Measurements from ENCODE around the gene APEX2. TPM values are rescaled to one million over a fixed set of nuclear protein-coding genes. Genes with fewer than 3 reads are reported as not detected.
A peak's percentile ranks its signal among the peaks of the same experiment; 100 is the strongest.

Gene APEX2, protein sequence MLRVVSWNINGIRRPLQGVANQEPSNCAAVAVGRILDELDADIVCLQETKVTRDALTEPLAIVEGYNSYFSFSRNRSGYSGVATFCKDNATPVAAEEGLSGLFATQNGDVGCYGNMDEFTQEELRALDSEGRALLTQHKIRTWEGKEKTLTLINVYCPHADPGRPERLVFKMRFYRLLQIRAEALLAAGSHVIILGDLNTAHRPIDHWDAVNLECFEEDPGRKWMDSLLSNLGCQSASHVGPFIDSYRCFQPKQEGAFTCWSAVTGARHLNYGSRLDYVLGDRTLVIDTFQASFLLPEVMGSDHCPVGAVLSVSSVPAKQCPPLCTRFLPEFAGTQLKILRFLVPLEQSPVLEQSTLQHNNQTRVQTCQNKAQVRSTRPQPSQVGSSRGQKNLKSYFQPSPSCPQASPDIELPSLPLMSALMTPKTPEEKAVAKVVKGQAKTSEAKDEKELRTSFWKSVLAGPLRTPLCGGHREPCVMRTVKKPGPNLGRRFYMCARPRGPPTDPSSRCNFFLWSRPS
- 8.4 TPM for total RNA-seq
- long read RNA-seq, transcript APEX2-201 (6 exons, 3,245 nt), result major isoform, 22 of 24 reads
- long read RNA-seq, partial matches to known transcripts, result 1 of 24 reads
- long read RNA-seq, other reads (novel, unspliced or antisense), result 1 of 24 reads

DNA sequence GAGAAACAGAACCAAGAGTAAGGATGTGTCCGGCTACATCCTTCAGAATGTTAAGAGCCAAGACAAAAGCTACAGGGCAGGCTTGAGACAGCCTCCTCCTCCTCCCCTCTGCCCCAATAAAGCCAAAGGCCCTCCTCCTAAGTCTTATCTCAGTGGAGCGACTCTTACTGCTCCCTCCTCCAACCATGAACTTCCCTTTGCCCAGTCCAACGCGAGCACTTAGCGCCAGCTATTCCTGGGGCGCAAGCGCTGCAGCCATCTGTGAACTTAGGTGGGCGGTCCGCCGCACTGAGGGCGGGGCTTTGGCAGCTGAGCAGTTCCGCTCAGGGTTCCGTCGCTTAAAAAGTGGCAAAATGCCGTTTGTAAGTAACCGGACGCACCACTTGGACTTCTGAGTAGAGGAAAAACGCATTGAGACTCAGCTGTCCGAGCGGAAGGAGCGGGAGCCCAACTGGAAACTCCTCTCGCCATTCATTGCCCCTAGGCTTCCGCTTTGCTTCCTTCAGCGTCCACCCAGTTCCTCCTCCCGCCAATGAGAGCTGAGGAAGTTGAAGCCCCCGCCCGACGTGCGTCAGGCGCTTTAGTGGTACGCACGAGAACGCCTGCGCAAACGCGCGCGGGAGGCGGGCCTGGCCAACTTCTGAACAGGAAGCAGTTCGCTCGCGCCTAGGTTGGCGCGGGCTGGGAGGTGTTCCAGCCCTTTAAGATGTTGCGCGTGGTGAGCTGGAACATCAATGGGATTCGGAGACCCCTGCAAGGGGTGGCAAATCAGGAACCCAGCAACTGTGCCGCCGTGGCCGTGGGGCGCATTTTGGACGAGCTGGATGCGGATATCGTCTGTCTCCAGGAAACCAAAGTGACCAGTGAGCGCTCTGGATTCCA is at the start of gene APEX2:
APEX2 (plus strand) TSS at position 647 of the 882 bp plus-strand sequence; CDS start at position 707, 60 bp downstream.
- peak; percentile 90 for DNase-seq
- Histone ChIP-seq H3K4me3 (peak within 1 kb of the TSS; percentile 75), H3K4me1 (peaks cover 15% of the 10 kb centered on the region), H3K27me3 (ENCODE audit: low read depth) (no peaks in the 10 kb centered on the region), H3K27ac (replicated peaks) (peak within 1 kb of the TSS; percentile 90), H3K9me3 (replicated peaks) (no peaks in the 10 kb centered on the region), H3K36me3 (peaks cover 3% of the 10 kb centered on the region)
- intact Hi-C loops (cut with micrococcal nuclease), result no loop called here
- TF ChIP-seq, protein P1, sequence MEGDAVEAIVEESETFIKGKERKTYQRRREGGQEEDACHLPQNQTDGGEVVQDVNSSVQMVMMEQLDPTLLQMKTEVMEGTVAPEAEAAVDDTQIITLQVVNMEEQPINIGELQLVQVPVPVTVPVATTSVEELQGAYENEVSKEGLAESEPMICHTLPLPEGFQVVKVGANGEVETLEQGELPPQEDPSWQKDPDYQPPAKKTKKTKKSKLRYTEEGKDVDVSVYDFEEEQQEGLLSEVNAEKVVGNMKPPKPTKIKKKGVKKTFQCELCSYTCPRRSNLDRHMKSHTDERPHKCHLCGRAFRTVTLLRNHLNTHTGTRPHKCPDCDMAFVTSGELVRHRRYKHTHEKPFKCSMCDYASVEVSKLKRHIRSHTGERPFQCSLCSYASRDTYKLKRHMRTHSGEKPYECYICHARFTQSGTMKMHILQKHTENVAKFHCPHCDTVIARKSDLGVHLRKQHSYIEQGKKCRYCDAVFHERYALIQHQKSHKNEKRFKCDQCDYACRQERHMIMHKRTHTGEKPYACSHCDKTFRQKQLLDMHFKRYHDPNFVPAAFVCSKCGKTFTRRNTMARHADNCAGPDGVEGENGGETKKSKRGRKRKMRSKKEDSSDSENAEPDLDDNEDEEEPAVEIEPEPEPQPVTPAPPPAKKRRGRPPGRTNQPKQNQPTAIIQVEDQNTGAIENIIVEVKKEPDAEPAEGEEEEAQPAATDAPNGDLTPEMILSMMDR (IDR thresholded peaks at IDR 0.05; ENCODE audit: borderline replicate concordance), result no peak

DNA sequence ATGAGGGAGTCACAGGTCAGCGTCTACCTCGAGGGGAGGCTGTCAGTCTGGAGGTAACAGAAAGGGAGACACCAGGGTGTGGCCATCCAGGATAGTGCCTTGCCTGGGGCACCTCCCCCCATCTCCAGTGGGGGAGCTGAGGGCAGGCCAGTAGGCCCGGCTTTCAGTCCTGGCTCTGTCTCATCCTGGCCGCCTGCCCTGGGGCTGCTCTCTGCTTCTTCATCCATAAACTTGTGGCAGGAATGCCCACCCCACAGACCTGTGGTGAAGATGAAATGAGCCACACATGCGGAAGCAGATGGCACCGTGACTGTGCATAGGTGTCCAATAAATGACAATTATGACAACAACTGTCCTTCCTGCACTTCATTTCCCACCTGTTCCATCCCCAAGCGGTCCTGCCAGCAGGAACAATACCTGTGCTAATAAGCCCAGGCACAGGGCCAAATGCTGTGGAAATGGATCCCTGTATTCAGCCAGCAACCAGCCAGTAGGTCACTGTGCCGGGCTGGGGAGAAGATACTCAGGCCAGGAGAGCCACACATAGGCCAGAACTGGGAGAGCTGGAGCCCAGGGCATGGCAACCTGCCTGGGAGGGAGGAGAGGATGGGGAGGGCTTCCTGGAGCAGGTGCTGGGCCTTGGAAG is 49.3 kb upstream of the APEX2 start:
- no peak for DNase-seq
- Histone ChIP-seq H3K36me3 (no peaks in the 10 kb centered on the region), H3K27me3 (ENCODE audit: low read depth) (no peaks in the 10 kb centered on the region), H3K27ac (replicated peaks) (no peak overlapping the region), H3K4me1 (no peaks in the 10 kb centered on the region), H3K9me3 (replicated peaks) (no peaks in the 10 kb centered on the region), H3K4me3 (no peak overlapping the region)
- TF ChIP-seq, protein P1 (IDR thresholded peaks at IDR 0.05; ENCODE audit: borderline replicate concordance), result no peak
- intact Hi-C loops (cut with micrococcal nuclease), result no loop called here

- Histone ChIP-seq H3K36me3 (no peaks in the 10 kb centered on the region), H3K4me3 (no peak overlapping the region), H3K4me1 (no peaks in the 10 kb centered on the region), H3K27me3 (ENCODE audit: low read depth) (no peaks in the 10 kb centered on the region), H3K27ac (replicated peaks) (no peak overlapping the region), H3K9me3 (replicated peaks) (no peaks in the 10 kb centered on the region)
- intact Hi-C loops (cut with micrococcal nuclease), result no loop called here
- TF ChIP-seq, protein P1 (IDR thresholded peaks at IDR 0.05; ENCODE audit: borderline replicate concordance), result no peak
- DNase-seq, result no peak
These were observed 38.4 kb upstream of the APEX2 start for GRCh38 chrX:54961750-54962149.

DNA sequence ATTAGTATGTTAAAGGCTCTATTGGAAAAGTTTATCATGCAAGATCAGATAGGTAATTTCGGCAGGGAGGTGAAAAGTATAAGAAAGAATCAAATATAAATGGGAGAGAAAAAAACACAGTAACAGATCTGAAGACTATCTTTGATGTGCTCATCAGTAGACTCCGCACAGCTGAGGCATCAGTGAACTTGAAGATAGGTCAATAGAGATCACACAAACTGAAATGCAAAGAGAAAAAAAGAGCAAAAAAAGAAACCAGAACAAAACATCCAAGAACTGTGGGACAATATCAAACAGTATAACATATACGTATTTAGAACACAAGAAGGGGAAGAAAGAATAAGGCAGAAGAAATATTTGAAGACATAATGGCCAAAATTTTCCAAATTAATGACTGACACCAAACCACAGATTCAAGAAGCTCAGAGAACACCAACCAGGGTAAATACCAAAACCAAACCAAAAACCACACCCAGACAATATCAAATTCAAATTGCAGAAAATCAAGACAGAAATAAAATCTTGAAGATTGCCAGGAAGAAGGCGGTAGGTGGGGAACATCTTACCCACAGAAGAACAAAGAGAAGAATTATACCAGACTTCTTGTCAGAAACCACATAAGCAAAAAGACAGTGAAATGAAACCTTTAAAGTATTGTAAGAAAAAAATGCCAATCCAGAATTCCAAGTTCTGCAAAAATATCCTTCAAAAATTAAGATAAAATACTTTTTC is 35.2 kb upstream of the APEX2 start:
- Histone ChIP-seq H3K4me3 (no peak overlapping the region), H3K27ac (replicated peaks) (no peak overlapping the region), H3K9me3 (replicated peaks) (no peaks in the 10 kb centered on the region), H3K36me3 (no peaks in the 10 kb centered on the region), H3K4me1 (no peaks in the 10 kb centered on the region), H3K27me3 (ENCODE audit: low read depth) (no peaks in the 10 kb centered on the region)
- intact Hi-C loops (cut with micrococcal nuclease), result no loop called here
- DNase-seq, result no peak
- TF ChIP-seq, protein P1 (IDR thresholded peaks at IDR 0.05; ENCODE audit: borderline replicate concordance), result no peak
